GF-D8 (cell line): ENCODE results near the gene CGNL1.

Experiments
- DNase-seq: peaks from one replicate; lab custom pipeline; 2025; lab: John Stamatoyannopoulos, UW

The CGNL1 gene

DNA sequence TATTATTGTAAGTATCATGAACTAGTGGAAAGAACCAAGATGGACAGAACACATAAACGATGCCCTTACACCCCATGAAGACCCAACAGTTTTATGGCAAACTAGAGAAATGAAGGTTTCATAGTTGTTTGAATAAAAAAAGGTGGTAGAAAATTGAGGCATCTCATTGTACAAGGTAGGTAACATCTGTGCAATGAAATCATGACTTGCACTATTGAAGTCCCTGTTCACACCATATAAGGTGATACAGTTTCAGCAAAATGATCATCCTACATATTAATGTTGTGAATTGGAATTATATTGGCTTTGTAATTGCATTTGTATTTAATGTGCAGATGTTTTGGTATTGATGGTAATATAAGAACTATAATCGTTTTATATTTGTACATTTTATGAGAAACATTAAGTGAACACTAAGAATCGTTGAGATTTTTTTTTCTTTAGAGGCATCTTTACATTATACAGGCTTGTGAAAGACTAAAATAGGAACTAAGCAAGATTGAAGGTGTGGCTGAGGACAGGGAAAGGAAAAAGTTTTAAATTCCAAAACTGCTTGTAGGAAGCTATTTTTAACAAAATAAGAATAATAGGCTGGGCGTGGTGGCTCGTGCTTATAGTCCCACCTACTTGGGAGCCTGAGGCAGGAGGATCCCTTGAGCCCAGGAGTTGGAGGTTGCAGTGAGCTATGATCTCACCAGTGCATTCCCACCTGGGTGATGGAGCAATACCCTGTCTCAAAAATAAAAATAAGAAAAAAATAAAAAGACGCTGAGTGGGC lies 48.5 kb downstream of the CGNL1 start:
- no peak for DNase-seq

GRCh38 chr15:57425842-57426241 lies 49.5 kb downstream of the CGNL1 start:
- DNase-seq: no peak

- DNase-seq: no peak
These were observed 51.1 kb downstream of the CGNL1 start for GRCh38 chr15:57427367-57427821.

DNA sequence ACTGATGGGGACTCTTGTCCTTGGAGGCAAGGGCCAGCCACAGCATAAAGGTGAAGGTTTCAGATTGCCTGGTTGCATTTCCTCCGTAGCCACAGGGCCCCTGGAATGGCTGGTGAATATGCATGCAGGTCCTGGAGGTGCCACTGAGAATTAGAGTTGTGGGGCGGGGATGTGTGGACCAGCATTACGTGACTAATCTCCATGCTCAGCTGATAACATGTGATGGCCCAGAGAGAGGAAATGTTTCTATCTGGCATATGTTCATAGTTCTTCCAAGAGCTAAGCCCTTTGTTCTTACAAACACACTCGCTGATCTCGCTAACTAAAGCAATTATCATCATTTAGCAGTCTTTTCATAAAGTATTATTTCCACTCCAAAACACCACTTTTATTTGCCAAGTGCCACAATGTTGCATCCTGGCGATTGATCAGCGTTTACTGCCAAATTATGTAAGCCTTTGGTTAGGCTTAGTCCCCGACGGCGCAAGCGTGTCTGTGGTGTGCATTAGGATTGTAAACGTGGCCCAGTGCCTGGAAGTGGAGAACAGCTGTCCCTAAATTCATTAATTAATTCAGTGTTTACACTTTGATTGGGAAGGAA lies 55.9 kb downstream of the CGNL1 start:
- DNase-seq: no peak

- no peak for DNase-seq
These were observed 59.9 kb downstream of the CGNL1 start for GRCh38 chr15:57436166-57436565.

GRCh38 chr15:57436961-57437360 lies 60.7 kb downstream of the CGNL1 start:
- DNase-seq: no peak

- DNase-seq: no peak
These were observed 61.3 kb downstream of the CGNL1 start for GRCh38 chr15:57437564-57437963.

GRCh38 chr15:57438166-57438565 lies 61.9 kb downstream of the CGNL1 start:
- DNase-seq: no peak

GRCh38 chr15:57439128-57440027 lies 63.1 kb downstream of the CGNL1 start:
- no peak for DNase-seq

DNA sequence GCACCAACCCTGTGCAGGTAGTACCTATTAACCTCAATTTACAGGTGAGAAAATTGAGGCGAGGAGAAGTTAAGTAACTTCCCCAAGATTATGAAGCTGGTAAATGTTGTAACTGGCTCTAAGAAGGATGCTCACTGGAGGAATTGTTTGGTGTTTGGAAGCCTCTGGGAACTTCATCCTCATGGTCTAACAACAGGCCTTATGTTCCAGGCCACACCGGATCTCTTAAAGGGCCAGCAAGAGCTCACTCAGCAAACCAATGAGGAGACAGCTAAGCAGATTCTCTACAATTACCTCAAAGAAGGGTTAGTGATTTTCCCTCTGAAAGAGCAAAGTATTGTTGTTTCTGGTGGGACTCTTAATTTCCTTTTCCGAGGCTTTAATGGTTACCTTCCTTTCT lies 63.9 kb downstream of the CGNL1 start:
- no peak for DNase-seq

- DNase-seq: no peak
These were observed 64.5 kb downstream of the CGNL1 start for GRCh38 chr15:57440799-57441198.

DNA sequence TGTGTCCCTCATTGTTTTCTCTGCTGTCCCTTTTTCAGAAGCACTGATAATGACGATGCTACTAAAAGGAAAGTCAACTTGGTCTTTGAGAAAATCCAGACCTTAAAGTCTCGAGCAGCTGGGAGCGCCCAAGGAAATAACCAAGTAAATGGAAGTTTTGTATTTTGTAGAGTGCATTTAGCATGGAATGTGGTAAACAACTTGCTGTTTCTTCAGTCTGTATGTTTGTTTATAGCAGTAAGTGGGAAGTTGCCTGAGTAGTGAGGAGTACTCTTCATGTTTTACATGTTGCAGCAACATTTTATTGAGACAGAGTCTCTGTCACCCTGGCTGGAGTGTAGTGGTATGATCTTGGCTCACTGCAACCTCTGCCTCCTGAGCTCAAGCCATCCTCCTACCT lies 66.0 kb downstream of the CGNL1 start:
- DNase-seq: no peak

- no peak for DNase-seq
These were observed 67.2 kb downstream of the CGNL1 start for GRCh38 chr15:57443486-57443885.

DNA sequence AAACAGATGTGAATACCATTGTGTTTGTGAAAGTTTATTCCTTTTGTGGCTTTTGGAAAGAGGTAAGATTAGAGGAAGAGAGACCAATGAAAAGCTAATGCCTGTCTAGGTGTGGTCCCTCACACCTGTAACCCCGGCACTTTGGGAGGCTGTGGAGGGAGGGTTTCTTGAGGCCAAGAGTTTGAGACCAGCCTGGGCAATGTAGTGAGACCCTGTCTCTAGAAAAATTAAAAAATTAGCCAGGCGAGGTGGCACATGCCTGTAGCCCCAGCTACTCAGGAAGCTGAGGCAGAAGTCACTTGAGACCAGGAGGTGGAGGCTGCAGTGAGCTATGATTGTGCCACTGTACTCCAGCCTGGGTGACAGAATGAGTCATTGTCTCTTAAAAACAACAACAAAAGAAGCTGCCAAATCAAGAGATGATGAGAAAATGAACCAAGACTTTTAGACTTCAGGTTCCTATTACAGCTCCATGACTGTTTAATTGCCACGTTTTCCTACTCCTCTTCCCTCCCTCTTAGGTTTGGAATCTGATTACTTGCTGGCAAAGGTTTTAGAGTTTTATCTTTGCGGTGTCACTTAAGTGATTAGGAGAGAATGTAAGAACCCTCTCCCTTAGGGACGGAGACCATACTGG lies 68.7 kb downstream of the CGNL1 start:
- DNase-seq: no peak

- DNase-seq: no peak
These were observed 69.6 kb downstream of the CGNL1 start for GRCh38 chr15:57445872-57446271.

DNA sequence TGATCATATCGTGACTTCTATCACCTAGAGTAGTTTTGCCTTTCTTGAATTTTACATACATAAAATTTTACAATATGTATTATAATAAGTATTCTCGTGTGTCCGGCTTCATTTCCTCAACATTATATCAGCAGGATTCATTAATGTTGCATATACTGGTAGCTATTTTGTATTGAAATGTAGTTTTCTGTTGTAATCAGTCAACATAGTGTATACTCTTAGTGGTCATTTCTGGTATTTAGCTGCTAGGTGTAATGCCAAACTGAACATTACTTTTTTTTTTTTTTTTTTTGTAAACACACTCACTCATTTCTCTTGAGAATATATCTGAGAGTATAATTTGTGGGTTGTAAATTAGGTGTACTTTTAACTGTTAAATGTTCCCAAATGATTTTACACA lies 70.1 kb downstream of the CGNL1 start:
- no peak for DNase-seq

DNA sequence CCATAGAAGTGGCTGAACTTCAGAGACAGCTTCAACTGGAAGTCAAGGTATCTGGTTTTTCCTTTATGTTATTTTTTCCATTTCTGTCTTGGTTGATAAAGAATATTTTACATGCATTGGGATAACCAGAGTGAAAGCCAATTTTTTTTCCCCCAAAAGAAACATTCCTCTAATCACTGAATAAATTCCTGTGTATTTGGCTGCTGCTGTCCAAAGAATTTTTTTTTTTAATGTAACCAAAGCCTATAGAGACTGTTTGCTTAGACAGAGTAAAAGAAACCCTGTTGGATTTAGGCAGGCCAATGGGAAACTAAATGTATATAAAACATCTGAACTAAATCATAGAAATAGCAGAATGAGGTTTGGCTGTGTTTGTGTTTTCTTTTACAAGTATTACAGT lies 75.2 kb downstream of the CGNL1 start:
- no peak for DNase-seq

DNA sequence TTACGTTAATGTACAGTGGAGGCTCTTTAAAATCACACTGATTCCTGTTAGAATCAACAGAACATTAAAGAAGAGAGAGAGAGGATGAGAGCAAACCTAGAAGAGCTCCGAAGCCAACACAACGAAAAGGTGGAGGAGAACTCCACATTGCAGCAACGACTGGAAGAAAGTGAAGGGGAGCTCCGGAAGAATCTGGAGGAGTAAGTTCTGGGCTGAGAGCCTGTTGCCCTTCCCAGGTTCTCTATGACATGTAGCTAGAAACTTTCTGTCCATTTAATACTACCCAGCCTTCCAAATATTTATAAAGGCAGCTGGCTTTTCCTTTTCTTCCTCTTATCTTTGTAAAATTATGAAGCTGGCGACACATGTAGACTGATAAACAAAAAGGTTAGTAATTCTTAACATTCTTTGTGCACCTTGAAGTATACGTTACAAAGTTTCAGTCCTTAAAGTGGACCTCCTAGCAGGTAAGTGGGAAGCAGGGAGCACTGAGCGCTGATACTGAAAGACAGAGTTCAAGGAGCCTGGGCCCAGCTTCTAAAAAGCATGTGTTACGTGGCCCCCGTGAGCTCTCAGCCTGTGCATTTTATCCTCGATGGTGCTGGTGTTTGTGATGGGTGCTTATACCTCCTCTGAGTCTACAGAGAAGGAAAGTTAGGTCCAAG lies 75.9 kb downstream of the CGNL1 start:
- no peak for DNase-seq

DNA sequence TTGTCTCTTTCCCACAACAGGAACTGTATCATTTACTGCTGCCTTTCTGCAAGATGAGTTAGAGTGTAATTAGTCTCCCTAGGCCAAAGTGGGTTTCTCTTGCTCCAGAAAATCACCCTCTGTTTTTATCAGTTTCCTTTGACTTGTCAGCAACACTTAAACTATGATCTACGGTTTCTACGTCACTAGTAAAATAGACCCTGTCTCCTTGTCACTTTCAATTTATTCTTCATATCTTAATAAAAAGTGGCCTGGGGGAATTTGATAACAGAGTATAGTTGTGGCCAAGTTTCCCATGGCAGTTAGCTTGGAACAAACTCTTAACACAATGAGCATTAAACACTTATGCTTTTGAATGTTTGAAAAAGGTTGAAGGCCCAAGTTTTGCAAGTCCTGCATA lies 79.6 kb downstream of the CGNL1 start:
- DNase-seq: no peak

DNA sequence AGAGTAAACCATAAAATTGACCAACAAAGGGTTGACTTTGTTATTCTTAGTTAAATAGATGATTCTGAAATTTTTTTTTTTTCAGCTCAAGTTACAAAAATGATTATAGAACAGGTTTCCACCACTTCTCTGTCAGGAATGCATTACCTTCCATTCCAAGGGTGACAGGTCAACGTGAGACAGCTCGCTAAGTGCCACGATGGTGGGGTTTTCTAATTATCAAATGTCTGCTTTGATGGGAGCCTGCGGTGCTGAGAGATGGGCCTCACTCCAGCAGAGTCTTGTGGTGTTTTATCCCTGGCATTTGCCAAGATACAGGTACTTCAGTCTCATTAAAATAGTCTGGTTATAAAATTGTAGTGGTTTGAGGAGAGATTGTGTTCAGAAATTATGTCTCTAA lies 80.3 kb downstream of the CGNL1 start:
- no peak for DNase-seq

DNA sequence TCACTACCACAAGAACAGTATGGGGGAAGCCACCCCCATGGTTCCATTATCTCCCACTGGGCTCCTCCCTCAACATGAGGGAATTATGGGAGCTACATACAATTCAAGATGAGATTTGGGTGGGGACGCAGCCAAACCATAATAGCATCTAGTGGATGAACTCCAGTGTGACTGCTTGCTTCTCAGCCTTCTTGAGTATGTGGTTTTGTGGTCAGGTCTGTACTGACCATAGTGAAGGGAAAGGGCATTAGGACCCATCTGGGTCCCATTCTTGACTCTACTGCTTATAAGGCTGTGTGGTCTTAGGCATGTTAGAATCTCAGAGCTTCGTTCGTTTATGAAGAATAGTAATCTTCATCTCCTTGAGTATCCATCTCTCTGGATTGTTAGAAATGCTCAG lies 81.4 kb downstream of the CGNL1 start:
- DNase-seq: no peak

DNA sequence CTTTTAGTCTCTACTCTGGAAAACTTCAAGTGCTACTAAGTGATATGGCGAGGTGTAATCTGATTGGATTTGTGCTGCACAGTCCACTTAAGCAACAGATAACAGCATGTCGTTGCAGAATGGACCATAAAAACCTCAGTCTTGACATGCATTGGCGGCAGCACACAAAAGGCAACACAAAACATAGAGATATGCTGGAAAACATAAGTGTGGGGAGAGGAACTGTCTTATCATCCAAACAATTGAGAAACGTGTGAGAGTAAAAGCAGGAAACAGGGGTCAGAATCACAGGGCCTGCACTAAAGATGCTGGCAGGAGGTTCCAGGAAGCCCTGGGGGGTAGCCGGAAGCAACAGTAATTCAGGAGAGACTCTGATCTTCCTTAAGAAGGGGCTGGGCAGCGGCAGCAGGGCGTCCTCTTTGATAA lies 82.1 kb downstream of the CGNL1 start:
- no peak for DNase-seq
